BLaER1 treated with 17β-estradiol and CSF1 and Interleukin-3, amounts not matched to agents 10 nM and 100 nM (cell line): ENCODE measurements around the gene TEX19.
A peak's percentile ranks its signal among the peaks of the same experiment; 100 is the strongest.
"Not testable (repeated sequence)": the region's sequence is repeated elsewhere in the genome, so short reads cannot be mapped to it uniquely, and the experiment has no call there.

Experiments used
- H3K27ac ChIP-seq, 11 experiments: shearing (Covaris generic); formaldehyde crosslinking; 2 replicates each; pipeline ENCODE4 v1.8.1; 2022
- H3K27me3 ChIP-seq, 11 experiments: shearing (Covaris generic); formaldehyde crosslinking; 2 replicates each; pipeline ENCODE4 v1.8.1; 2022
- H3K36me3 ChIP-seq, 11 experiments: shearing (Covaris generic); formaldehyde crosslinking; 2 replicates each; pipeline ENCODE4 v1.8.1; 2022
- H3K4me1 ChIP-seq, 10 experiments: shearing (Covaris generic); formaldehyde crosslinking; 2 replicates each; pipeline ENCODE4 v1.8.1; 2022
- H3K4me2 ChIP-seq, 11 experiments: shearing (Covaris generic); formaldehyde crosslinking; 2 replicates each; pipeline ENCODE4 v1.8.1; 2022
- H3K4me3 ChIP-seq, 10 experiments: shearing (Covaris generic); formaldehyde crosslinking; 2 replicates each; pipeline ENCODE4 v1.8.1; 2022
- H3K9ac ChIP-seq, 11 experiments: shearing (Covaris generic); formaldehyde crosslinking; 2 replicates each; pipeline ENCODE4 v1.8.1; 2022
- H3K9me3 ChIP-seq, 11 experiments: shearing (Covaris generic); formaldehyde crosslinking; replicated peaks in 1 of 11; 2 replicates each; pipeline ENCODE4 v1.8.1; 2022
- H4K20me1 ChIP-seq, 11 experiments: shearing (Covaris generic); formaldehyde crosslinking; 2 replicates each; pipeline ENCODE4 v1.8.1; 2022
- Cebpa-rat ChIP-seq, 11 experiments: shearing (Covaris generic); IDR thresholded peaks; 2 replicates each; pipeline ENCODE4 v1.8.1; 2022

TEX19 gene

GRCh38 chr17:82354804-82355308 is 4.2 kb upstream of the TEX19 start:
- no peak overlapping the region for H3K9ac ChIP-seq
- peaks cover 18 to 89% (median 70%) of the 10 kb centered on the region in 10 experiments for H3K4me1 ChIP-seq
- peaks cover 0 to 11% (median 0%) of the 10 kb centered on the region in 11 experiments; a peak in 4 of 22 replicates for H3K27me3 ChIP-seq
- no peaks in the 10 kb centered on the region for H3K36me3 ChIP-seq
- TF ChIP-seq Cebpa-rat (IDR thresholded peaks at IDR 0.05): no peak
- H3K9me3 ChIP-seq: peaks cover 0 to 5% (median 0%) of the 10 kb centered on the region in 11 experiments; a peak in 6 of 22 replicates
- H3K4me2 ChIP-seq: peak overlapping the region in 4 of 11 experiments; percentile 85 to 92 (median 90); a peak in 5 of 22 replicates
- H3K27ac ChIP-seq: no peak overlapping the region
- no peak overlapping the region for H3K4me3 ChIP-seq
- H4K20me1 ChIP-seq: peaks cover 0 to 29% (median 11%) of the 10 kb centered on the region in 11 experiments; a peak in 10 of 22 replicates

- peaks cover 0 to 5% (median 0%) of the 10 kb centered on the region in 11 experiments; a peak in 6 of 22 replicates for H3K9me3 ChIP-seq
- H3K27me3 ChIP-seq: peaks cover 0 to 7% (median 0%) of the 10 kb centered on the region in 11 experiments; a peak in 4 of 22 replicates
- no peaks in the 10 kb centered on the region for H3K36me3 ChIP-seq
- H3K27ac ChIP-seq: no peak overlapping the region
- H3K4me2 ChIP-seq: peak overlapping the region in 3 of 11 experiments; percentile 29 to 35 (median 34); a peak in 7 of 22 replicates
- TF ChIP-seq Cebpa-rat (IDR thresholded peaks at IDR 0.05): no peak
- H3K9ac ChIP-seq: no peak overlapping the region
- peaks cover 18 to 78% (median 60%) of the 10 kb centered on the region in 10 experiments for H3K4me1 ChIP-seq
- H3K4me3 ChIP-seq: no peak overlapping the region
- H4K20me1 ChIP-seq: peaks cover 0 to 19% (median 7%) of the 10 kb centered on the region in 11 experiments; a peak in 10 of 22 replicates
Observed at GRCh38 chr17:82355770-82356427, 3.1 kb upstream of the TEX19 start.

GRCh38 chr17:82356845-82357355 is 2.1 kb upstream of the TEX19 start:
- Histone ChIP-seq H3K4me2 (peak overlapping the region in 4 of 11 experiments; percentile 6 to 35 (median 26); a peak in 4 of 22 replicates), H4K20me1 (peaks cover 0 to 10% (median 0%) of the 10 kb centered on the region in 11 experiments; a peak in 6 of 22 replicates), H3K27me3 (no peaks in the 10 kb centered on the region; a peak in 1 of 22 replicates), H3K9me3 (peaks cover 0 to 5% (median 0%) of the 10 kb centered on the region in 11 experiments; a peak in 6 of 22 replicates), H3K4me1 (peaks cover 9 to 68% (median 50%) of the 10 kb centered on the region in 10 experiments; a peak in 19 of 20 replicates), H3K4me3 (no peak overlapping the region), H3K36me3 (no peaks in the 10 kb centered on the region), H3K27ac (no peak overlapping the region), H3K9ac (peak overlapping the region in 1 of 11 experiments; percentile 27; a peak in 2 of 22 replicates)
- no peak for TF ChIP-seq Cebpa-rat (IDR thresholded peaks at IDR 0.05)

- Histone ChIP-seq H3K9me3 (peaks cover 0 to 5% (median 0%) of the 10 kb centered on the region in 11 experiments; a peak in 6 of 22 replicates), H4K20me1 (peaks cover 0 to 8% (median 0%) of the 10 kb centered on the region in 11 experiments; a peak in 5 of 22 replicates), H3K4me2 (peak overlapping the region in 4 of 11 experiments; percentile 17 to 53 (median 34); a peak in 3 of 22 replicates), H3K27me3 (no peaks in the 10 kb centered on the region; a peak in 1 of 22 replicates), H3K9ac (no peak overlapping the region), H3K27ac (no peak overlapping the region), H3K4me3 (no peak overlapping the region), H3K4me1 (peaks cover 5 to 63% (median 45%) of the 10 kb centered on the region in 10 experiments; a peak in 18 of 20 replicates), H3K36me3 (no peaks in the 10 kb centered on the region)
- TF ChIP-seq Cebpa-rat (IDR thresholded peaks at IDR 0.05): no peak
Observed at GRCh38 chr17:82357394-82357793, 1.7 kb upstream of the TEX19 start.

- not testable (repeated sequence) for H3K9ac ChIP-seq
- peak overlapping the region in 10 of 11 experiments; percentile 20 to 73 (median 62); a peak in 18 of 22 replicates for H3K4me2 ChIP-seq
Observed at GRCh38 chr17:82359451-82360074, 516 bp downstream of the TEX19 start.

GRCh38 chr17:82361885-82362633 is 3.0 kb downstream of the TEX19 start:
- Histone ChIP-seq H3K4me3 (no peak overlapping the region), H3K27me3 (peaks cover 0 to 5% (median 0%) of the 10 kb centered on the region in 11 experiments; a peak in 3 of 22 replicates), H3K9ac (no peak overlapping the region), H3K4me2 (no peak overlapping the region), H3K36me3 (no peaks in the 10 kb centered on the region), H4K20me1 (peaks cover 0 to 8% (median 0%) of the 10 kb centered on the region in 11 experiments; a peak in 1 of 22 replicates), H3K4me1 (peaks cover 5 to 37% (median 20%) of the 10 kb centered on the region in 10 experiments; a peak in 18 of 20 replicates), H3K27ac (no peak overlapping the region), H3K9me3 (peaks cover 0 to 5% (median 0%) of the 10 kb centered on the region in 11 experiments; a peak in 6 of 22 replicates)
- TF ChIP-seq Cebpa-rat (IDR thresholded peaks at IDR 0.05): no peak

More at GRCh38 chr17:82359451-82360074, 516 bp downstream of the TEX19 start:
- H3K4me3 ChIP-seq, H4K20me1 ChIP-seq, H3K36me3 ChIP-seq, H3K9me3 ChIP-seq, H3K27me3 ChIP-seq: not testable (repeated sequence)
- Histone ChIP-seq H3K27ac (peak overlapping the region in 2 of 11 experiments; percentile 43 to 63; a peak in 3 of 22 replicates), H3K4me1 (peaks cover 5 to 42% (median 24%) of the 10 kb centered on the region in 10 experiments; a peak in 18 of 20 replicates)

GRCh38 chr17:82365606-82366295 is 6.7 kb downstream of the TEX19 start:
- Histone ChIP-seq H3K4me1 (peaks cover 9 to 27% (median 14%) of the 10 kb centered on the region in 10 experiments), H3K36me3 (no peaks in the 10 kb centered on the region), H4K20me1 (peaks cover 0 to 9% (median 0%) of the 10 kb centered on the region in 11 experiments; a peak in 2 of 22 replicates), H3K4me3 (no peak overlapping the region), H3K27me3 (peaks cover 17 to 25% (median 18%) of the 10 kb centered on the region in 11 experiments), H3K4me2 (peak overlapping the region in 4 of 11 experiments; percentile 22 to 49 (median 39); a peak in 8 of 22 replicates), H3K27ac (no peak overlapping the region), H3K9ac (no peak overlapping the region), H3K9me3 (no peaks in the 10 kb centered on the region)
- TF ChIP-seq Cebpa-rat (IDR thresholded peaks at IDR 0.05): no peak
